HCT116 (cell line): ENCODE results near the gene MXD1.

Source experiments
- ATF3 ChIP-seq: IDR thresholded peaks from 2 replicates; pipeline ENCODE4 v1.6.1; 2012
- CEBPB ChIP-seq: IDR thresholded peaks from 2 replicates; pipeline ENCODE4 v1.6.1; 2012; ENCODE audit warnings: low read depth
- EZH2 ChIP-seq: fragments of 200-600 bp; sonication (generic); IDR thresholded peaks from 2 replicates; pipeline ENCODE4 v1.6.1; 2017; ENCODE audit warnings: antibody characterized with exemption, mixed run types
- EZH2phosphoT487 ChIP-seq: fragments of 200-600 bp; IDR thresholded peaks from 2 replicates; pipeline ENCODE4 v1.6.1; 2018; ENCODE audit warnings: antibody characterized with exemption, borderline replicate concordance
- JUND ChIP-seq: IDR thresholded peaks from 2 replicates; pipeline ENCODE4 v1.6.1; 2012
- POLR2A ChIP-seq: IDR thresholded peaks from 2 replicates; pipeline ENCODE4 v1.7.0; 2011; ENCODE audit warnings: borderline replicate concordance; ENCODE audit not compliant: insufficient read depth, insufficient read length; ENCODE audit errors: extremely low read depth
- POLR2AphosphoS5 ChIP-seq: IDR thresholded peaks from 2 replicates; pipeline ENCODE4 v1.6.1; 2011; ENCODE audit warnings: mild to moderate bottlenecking, low read depth, low read length, moderate library complexity
- SIN3A ChIP-seq: IDR thresholded peaks from 2 replicates; pipeline ENCODE4 v1.6.1; 2012; ENCODE audit warnings: low read depth
- SRF ChIP-seq: IDR thresholded peaks from 2 replicates; pipeline ENCODE4 v1.6.1; 2012; ENCODE audit warnings: low read depth
- TF ChIP-seq, protein P1 (sequence below), 3 experiments: fragments of 200-600 bp in 1 of 3; sonication (generic) in 1 of 3; IDR thresholded peaks in 2 of 3; conservative IDR thresholded peaks in 1 of 3; 2 replicates each; pipeline ENCODE4 v1.5.1; 2012 to 2017; ENCODE audit warnings: low read depth in 2 of 3, low read length in 2 of 3, antibody characterized with exemption in 1 of 3, borderline replicate concordance in 1 of 3, control low read depth in 1 of 3, mild to moderate bottlenecking in 1 of 3, mixed read lengths in 1 of 3, mixed run types in 1 of 3, moderate library complexity in 1 of 3; ENCODE audit not compliant: insufficient read depth in 1 of 3
- TF ChIP-seq, protein P2 (sequence below): IDR thresholded peaks from 2 replicates; pipeline ENCODE4 v1.6.1; 2012

- TF ChIP-seq CEBPB (no peak), JUND (no peak), SIN3A (no peak), EZH2 (no peak), SRF (no peak), EZH2phosphoT487 (no peak), ATF3 (no peak), POLR2A (no peak), POLR2AphosphoS5 (no peak)
- TF ChIP-seq, protein P1, sequence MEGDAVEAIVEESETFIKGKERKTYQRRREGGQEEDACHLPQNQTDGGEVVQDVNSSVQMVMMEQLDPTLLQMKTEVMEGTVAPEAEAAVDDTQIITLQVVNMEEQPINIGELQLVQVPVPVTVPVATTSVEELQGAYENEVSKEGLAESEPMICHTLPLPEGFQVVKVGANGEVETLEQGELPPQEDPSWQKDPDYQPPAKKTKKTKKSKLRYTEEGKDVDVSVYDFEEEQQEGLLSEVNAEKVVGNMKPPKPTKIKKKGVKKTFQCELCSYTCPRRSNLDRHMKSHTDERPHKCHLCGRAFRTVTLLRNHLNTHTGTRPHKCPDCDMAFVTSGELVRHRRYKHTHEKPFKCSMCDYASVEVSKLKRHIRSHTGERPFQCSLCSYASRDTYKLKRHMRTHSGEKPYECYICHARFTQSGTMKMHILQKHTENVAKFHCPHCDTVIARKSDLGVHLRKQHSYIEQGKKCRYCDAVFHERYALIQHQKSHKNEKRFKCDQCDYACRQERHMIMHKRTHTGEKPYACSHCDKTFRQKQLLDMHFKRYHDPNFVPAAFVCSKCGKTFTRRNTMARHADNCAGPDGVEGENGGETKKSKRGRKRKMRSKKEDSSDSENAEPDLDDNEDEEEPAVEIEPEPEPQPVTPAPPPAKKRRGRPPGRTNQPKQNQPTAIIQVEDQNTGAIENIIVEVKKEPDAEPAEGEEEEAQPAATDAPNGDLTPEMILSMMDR (IDR thresholded peaks at IDR 0.05 in 2 of 3, conservative IDR thresholded peaks at IDR 0.05 in 1 of 3; ENCODE audit: borderline replicate concordance in 1 of 3, insufficient read depth in 1 of 3, low read depth in 2 of 3, low read length in 2 of 3), result no peak
- TF ChIP-seq, protein P2, sequence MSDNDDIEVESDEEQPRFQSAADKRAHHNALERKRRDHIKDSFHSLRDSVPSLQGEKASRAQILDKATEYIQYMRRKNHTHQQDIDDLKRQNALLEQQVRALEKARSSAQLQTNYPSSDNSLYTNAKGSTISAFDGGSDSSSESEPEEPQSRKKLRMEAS, result no peak
These were observed 18.4 kb downstream of the MXD1 start for GRCh38 chr2:69933254-69933828.
